CD4-positive, alpha-beta T cell (primary cell): ENCODE data around the gene EOLA1. TPM values are rescaled to one million over a fixed set of nuclear protein-coding genes. Genes with fewer than 3 reads are reported as not detected.

Source experiments
- total RNA-seq, 174 experiments: library from RNA in 2 of 174; stranded (reverse) in 2 of 174; gene quantifications; one replicate each; pipeline ENCODE4 v1.2.3 and lab custom pipeline; 2021 to 2026

The EOLA1 gene
- total RNA-seq, 2 experiments from 2014 or later = 63.1 to 68.5 TPM

Other genes with a start within 250 kb of the EOLA1 start
- gene IDS, start 35.7 kb upstream of the EOLA1 start, total RNA-seq = 100 to 1,000 TPM; 256 to 260 TPM
- gene HSFX3, start 8.9 kb downstream of the EOLA1 start, total RNA-seq = not detected
- not detected for gene MAGEA9B, start 46.4 kb downstream of the EOLA1 start, total RNA-seq
- gene HSFX2, start 54.3 kb downstream of the EOLA1 start, total RNA-seq = not detected
- gene TMEM185A, start 90.8 kb downstream of the EOLA1 start, total RNA-seq = 1 to 10 TPM; 6.3 to 7.2 TPM
- gene MAGEA11, start 171.0 kb downstream of the EOLA1 start, total RNA-seq = not detected
- under 1 TPM in 1 of 2 experiments, not detected in 1; 0.30 TPM for gene HSFX1, start 233.1 kb downstream of the EOLA1 start, total RNA-seq
- gene MAGEA9, start 240.9 kb downstream of the EOLA1 start, total RNA-seq = not detected